ENCODE results near the gene NUDT13. TPM values are rescaled to one million over a fixed set of nuclear protein-coding genes. Genes with fewer than 3 reads are reported as not detected.

Gene NUDT13
- total RNA-seq, 2 donors from 2014 or later = 0.56 to 0.68 TPM

GRCh38 chr10:73166972-73167371, 56.7 kb downstream of the NUDT13 start:
- no peaks in the 10 kb centered on the region for H3K36me3 ChIP-seq
- peaks cover 15 to 41% of the 10 kb centered on the region in 2 donors for H3K4me1 ChIP-seq (ENCODE audit: control insufficient read depth in 1 of 2, low read depth in 2 of 2)
- DNase-seq (ENCODE audit: low spot score) = no peak
- no peak for ATAC-seq (ENCODE audit: insufficient number of reproducible peaks, low FRiP score, low read depth)
- H3K27me3 ChIP-seq (replicated peaks; ENCODE audit: insufficient read depth) = no peaks in the 10 kb centered on the region
- peak overlapping the region; percentile 91 for H3K4me3 ChIP-seq
- peak overlapping the region; percentile 96 to 98 for H3K27ac ChIP-seq
- no peak for TF ChIP-seq CTCF (IDR thresholded peaks at IDR 0.05)
- H3K9me3 ChIP-seq = no peaks in the 10 kb centered on the region

- no peaks in the 10 kb centered on the region for H3K27me3 ChIP-seq (replicated peaks; ENCODE audit: insufficient read depth)
- peak overlapping the region; percentile 91 for H3K4me3 ChIP-seq
- no peak for DNase-seq (ENCODE audit: low spot score)
- H3K36me3 ChIP-seq = no peaks in the 10 kb centered on the region
- TF ChIP-seq CTCF (IDR thresholded peaks at IDR 0.05) = no peak
- H3K4me1 ChIP-seq (ENCODE audit: control insufficient read depth in 1 of 2, low read depth in 2 of 2) = peaks cover 15 to 41% of the 10 kb centered on the region in 2 donors
- no peaks in the 10 kb centered on the region for H3K9me3 ChIP-seq
- peak overlapping the region; percentile 96 to 98 for H3K27ac ChIP-seq
- ATAC-seq (ENCODE audit: insufficient number of reproducible peaks, low FRiP score, low read depth) = no peak
Measured at GRCh38 chr10:73167458-73167782, 57.2 kb downstream of the NUDT13 start.

GRCh38 chr10:73167783-73168464, 57.7 kb downstream of the NUDT13 start, which contains the start of the genes ECD and FAM149B1:
ECD (minus strand) TSS chr10:73168008; CDS start chr10:73163937, 4,071 bp downstream.
FAM149B1 (plus strand) TSS chr10:73168119; CDS start chr10:73168340, 221 bp downstream.
- Histone ChIP-seq H3K4me3 (peak within 1 kb of the TSS; percentile 91), H3K27me3 (replicated peaks; ENCODE audit: insufficient read depth) (no peaks in the 10 kb centered on the region), H3K9me3 (no peaks in the 10 kb centered on the region), H3K36me3 (no peaks in the 10 kb centered on the region), H3K4me1 (ENCODE audit: control insufficient read depth in 1 of 2, low read depth in 2 of 2) (peaks cover 12 to 36% of the 10 kb centered on the region in 2 donors), H3K27ac (peak within 1 kb of the TSS; percentile 96 to 98)
- DNase-seq (ENCODE audit: low spot score) = peak; percentile 86
- peak; percentile 88 for ATAC-seq (ENCODE audit: insufficient number of reproducible peaks, low FRiP score, low read depth)
- TF ChIP-seq CTCF (IDR thresholded peaks at IDR 0.05) = peak; percentile 13

- DNase-seq (ENCODE audit: low spot score) (no peak), ATAC-seq (ENCODE audit: insufficient number of reproducible peaks, low FRiP score, low read depth) (no peak)
- H3K4me3 ChIP-seq = peak overlapping the region; percentile 91
- no peaks in the 10 kb centered on the region for H3K9me3 ChIP-seq
- peaks cover 11 to 35% of the 10 kb centered on the region in 2 donors for H3K4me1 ChIP-seq (ENCODE audit: control insufficient read depth in 1 of 2, low read depth in 2 of 2)
- no peak for TF ChIP-seq CTCF (IDR thresholded peaks at IDR 0.05)
- no peaks in the 10 kb centered on the region for H3K36me3 ChIP-seq
- no peaks in the 10 kb centered on the region for H3K27me3 ChIP-seq (replicated peaks; ENCODE audit: insufficient read depth)
- peak overlapping the region; percentile 96 to 98 for H3K27ac ChIP-seq
Measured at GRCh38 chr10:73168465-73168803, 58.2 kb downstream of the NUDT13 start.

- H3K4me1 ChIP-seq (ENCODE audit: control insufficient read depth in 1 of 2, low read depth in 2 of 2) = peaks cover 11 to 30% of the 10 kb centered on the region in 2 donors
- no peak overlapping the region for H3K27ac ChIP-seq
- H3K36me3 ChIP-seq = no peaks in the 10 kb centered on the region
- DNase-seq (ENCODE audit: low spot score) (no peak), ATAC-seq (ENCODE audit: insufficient number of reproducible peaks, low FRiP score, low read depth) (no peak)
- no peak for TF ChIP-seq CTCF (IDR thresholded peaks at IDR 0.05)
- no peaks in the 10 kb centered on the region for H3K27me3 ChIP-seq (replicated peaks; ENCODE audit: insufficient read depth)
- no peak overlapping the region for H3K4me3 ChIP-seq
- no peaks in the 10 kb centered on the region for H3K9me3 ChIP-seq
Measured at GRCh38 chr10:73169320-73169719, 59.1 kb downstream of the NUDT13 start.
